GM18502 (cell line): ENCODE data around the gene RFESD.

Experiments
- ATAC-seq: cut with Tn5 transposase; IDR thresholded peaks from one replicate; pipeline ENCODE4 v1.9.1; 2021; ENCODE audit warnings: mild to moderate bottlenecking; ENCODE audit not compliant: unreplicated experiment, poor library complexity

The RFESD gene

DNA sequence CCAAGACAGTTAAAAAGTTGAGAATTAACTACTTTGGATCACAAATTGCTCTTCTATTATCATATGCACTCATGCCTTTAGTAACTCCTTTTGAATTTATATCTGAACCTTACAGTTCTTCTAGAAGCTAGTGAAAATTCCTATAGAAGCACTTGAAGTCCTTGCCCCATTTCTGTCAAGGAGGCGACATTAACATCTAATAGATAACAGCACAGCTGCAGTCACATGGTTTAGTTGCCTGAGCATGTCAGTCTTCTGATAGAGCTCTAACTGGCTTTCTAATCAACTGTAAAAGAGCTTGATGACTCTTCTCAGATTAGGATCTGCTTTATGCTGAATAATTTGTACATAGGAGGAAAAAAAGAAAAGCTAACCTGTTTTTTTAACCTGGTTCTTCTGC is 9.0 kb downstream of the RFESD start:
- no peak for ATAC-seq

- no peak for ATAC-seq
Measured at GRCh38 chr5:95660060-95660459, 13.5 kb downstream of the RFESD start.

- ATAC-seq: no peak
Measured at GRCh38 chr5:95662946-95663345, 16.4 kb downstream of the RFESD start.

DNA sequence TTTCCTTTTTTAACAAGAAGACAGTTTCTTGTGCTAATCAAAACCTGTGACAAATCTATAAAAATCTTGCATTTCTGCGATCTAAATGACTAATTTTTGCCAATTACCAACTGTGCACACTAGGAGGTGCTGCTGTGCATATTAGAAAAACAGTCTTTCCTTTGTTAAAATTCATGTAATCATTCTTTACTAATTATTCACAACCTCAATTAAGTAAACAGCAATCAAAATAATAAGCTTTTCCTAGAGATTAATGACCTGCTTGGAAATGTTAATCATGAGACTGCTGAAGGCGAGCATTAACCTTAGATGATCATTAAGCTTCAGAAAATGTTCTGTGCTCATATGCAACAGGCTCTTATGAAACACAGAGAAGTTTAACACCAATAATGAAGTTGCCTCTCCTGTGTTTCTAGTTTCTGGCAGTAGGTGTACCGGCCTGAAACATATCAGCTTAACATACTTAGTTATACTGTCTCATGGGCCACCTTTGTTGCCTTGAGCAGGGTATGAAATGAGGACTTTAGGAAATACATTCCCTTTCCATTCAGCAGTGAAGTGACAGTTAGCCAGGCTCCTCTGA is 17.7 kb downstream of the RFESD start:
- ATAC-seq: no peak

GRCh38 chr5:95667061-95667618 is 20.6 kb downstream of the RFESD start:
- ATAC-seq: no peak

- ATAC-seq: no peak
Measured at GRCh38 chr5:95667678-95668077, 21.1 kb downstream of the RFESD start.

DNA sequence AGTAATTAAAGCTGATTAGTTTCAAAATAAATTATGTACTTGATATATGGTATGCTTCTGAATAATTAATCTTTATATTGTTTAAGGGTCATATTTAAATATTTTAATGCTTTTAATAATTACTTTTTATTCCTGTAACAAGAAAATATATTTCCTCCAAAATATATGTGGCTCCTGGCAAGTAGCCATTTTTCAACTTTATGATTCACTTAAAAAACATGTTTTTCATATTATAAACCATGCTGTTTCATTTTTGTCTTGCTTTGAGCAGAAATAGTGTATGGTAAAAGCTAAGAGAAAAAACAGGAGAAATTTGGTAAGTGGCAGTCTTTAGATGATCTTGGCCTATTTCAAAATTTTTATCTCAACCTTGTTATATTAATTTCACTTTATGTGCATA is 21.6 kb downstream of the RFESD start:
- ATAC-seq: no peak

DNA sequence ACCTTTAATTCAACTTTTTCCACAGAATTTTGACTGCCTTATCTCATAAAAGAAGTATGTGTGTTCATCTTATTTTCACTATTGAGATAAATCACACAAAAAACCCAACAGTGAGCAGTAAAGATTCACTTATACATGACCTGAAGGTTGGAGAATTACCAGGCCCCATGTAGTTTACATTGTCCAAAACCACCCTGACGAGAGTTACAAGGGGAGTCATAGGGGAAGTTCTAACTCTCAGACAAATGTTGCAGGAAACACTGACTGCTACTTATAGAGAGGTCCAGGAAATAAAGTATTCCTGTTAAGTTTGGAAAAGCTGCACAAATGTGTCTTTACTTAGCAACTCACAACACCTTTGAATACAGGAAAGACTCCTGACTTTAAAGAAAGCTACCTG is 22.2 kb downstream of the RFESD start:
- no peak for ATAC-seq

DNA sequence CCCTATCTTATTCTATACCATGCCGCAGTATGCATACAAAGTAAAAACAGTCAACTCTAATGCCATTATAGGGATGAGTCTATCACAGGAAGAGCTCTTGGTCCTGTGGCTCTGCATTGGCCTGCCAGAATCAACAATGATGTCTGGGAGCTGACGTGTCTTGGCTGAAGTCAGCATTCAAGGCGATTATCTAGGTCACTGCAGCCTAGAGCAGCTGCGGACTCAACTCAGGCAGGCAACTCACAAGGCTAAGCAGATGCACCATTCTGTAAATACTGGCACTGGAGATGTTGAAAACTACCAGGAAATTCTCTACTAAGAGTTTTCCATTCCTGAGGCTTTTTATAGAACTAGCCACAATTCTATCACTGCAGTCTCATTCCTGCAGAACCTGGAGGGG is 23.0 kb downstream of the RFESD start:
- no peak for ATAC-seq

- ATAC-seq: no peak
Measured at GRCh38 chr5:95669985-95670384, 23.4 kb downstream of the RFESD start.

GRCh38 chr5:95670568-95670967 is 24.0 kb downstream of the RFESD start:
- ATAC-seq: no peak

GRCh38 chr5:95671826-95672225 is 25.2 kb downstream of the RFESD start:
- no peak for ATAC-seq

GRCh38 chr5:95672641-95673040 is 26.1 kb downstream of the RFESD start:
- ATAC-seq: no peak

GRCh38 chr5:95673081-95673480 is 26.5 kb downstream of the RFESD start:
- no peak for ATAC-seq

DNA sequence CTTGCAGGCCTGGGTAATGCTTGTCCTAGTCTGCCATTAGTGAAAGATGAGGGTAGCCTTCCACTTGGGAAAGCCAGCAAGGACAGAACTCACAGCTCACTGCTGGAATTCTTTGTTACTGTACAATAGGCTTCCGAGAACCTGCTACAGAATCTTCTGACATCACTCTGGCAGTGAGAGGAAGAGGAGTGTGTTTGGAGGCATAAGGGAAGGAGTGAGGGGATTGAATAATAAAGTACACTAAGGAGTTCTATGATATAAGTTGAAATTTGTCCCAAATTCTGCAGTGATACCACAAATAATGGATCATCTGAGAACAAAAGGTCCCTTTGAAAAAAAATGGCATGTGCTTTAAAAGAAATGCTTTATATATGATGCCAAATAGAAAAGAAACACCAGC is 36.3 kb downstream of the RFESD start, which contains the start of gene SPATA9:
Gene SPATA9 (minus strand): TSS at position 101 of the 400 bp plus-strand sequence. CDS start 137 bp downstream, outside the sequence.
- no peak for ATAC-seq

DNA sequence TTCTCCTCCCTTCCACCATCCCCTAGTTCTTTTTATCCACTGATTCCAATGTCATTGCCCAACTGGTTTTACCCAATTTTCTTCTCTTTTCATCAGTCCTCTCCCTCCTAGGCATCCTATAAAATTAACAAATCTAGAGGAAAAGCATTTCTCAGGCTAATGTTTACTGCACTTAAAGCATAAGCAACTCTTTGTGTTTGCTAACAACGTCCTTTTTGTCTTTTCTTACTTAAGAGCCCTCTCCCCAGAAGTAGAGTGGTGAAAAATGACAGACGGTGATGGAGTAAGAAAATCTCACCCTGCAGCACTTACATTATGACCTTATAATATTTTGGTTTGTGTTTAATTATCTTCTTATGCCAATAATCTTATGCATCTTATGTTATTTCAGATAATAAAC is 37.8 kb downstream of the RFESD start:
- no peak for ATAC-seq

- ATAC-seq: no peak
Measured at GRCh38 chr5:95686651-95687050, 40.1 kb downstream of the RFESD start.

DNA sequence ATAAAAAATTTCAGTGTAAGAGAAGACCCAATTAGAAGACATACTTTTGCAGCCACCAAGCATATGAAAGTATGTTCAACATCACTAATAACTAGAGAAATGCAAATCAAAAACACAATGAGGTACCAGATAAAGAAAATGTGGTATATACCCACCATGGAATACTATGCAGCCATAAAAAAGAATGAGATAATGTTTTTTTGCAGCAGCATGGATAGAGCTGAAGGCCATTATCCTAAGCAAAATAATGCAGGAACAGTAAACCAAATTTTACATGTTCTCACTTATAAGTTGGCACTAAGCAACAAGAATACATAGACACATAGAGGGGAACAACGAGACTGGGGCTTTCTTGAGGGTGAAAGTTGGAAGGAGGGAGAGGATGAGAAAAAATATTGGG is 43.1 kb downstream of the RFESD start:
- no peak for ATAC-seq

DNA sequence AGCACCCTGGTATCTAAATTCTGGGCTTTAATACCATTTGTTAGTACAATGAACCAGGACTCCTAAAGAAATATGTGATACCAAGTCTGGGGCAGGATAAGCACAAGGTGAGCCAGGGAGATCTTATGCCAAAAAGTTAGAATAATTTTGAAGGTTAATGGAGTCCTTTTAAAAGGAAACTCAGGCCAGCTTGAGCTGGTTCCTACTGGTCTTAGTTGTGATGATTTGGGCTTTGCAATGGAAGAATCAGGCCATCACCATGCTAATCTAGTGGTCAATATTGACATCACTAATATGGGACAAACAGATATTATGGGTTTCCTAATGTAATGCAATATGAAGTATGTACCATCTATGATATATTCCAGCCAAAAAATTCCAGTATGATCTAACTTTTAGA is 43.8 kb downstream of the RFESD start:
- ATAC-seq: no peak

- no peak for ATAC-seq
Measured at GRCh38 chr5:95697781-95698681, 51.5 kb downstream of the RFESD start.

GRCh38 chr5:95699337-95699736 is 52.8 kb downstream of the RFESD start:
- no peak for ATAC-seq
